ENCODE measurements around the gene PPL.
"Not testable (repeated sequence)": the region's sequence is repeated elsewhere in the genome, so short reads cannot be mapped to it uniquely, and the experiment has no call there.

PPL gene

DNA sequence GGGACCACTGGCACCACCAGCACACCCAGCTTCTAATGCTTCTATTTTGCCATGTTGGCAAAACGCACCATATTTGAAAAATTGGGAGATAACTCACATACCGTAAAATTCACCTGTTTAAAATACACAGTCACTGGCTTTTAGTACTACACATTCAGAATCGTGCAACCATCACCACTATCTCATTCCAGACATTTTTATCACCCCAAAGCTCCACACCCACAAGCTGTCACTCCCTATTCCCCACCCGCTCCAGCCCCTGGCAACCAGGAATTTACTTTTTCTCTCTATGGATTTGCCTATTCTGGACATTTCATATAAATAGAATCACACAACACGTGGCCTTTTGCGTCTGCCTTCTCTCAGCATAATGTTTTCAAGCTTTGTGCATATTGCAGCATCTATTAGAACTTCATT is 25.0 kb downstream of the PPL start:
- DNase-seq (ENCODE audit: low read depth, low spot score), result no peak

DNA sequence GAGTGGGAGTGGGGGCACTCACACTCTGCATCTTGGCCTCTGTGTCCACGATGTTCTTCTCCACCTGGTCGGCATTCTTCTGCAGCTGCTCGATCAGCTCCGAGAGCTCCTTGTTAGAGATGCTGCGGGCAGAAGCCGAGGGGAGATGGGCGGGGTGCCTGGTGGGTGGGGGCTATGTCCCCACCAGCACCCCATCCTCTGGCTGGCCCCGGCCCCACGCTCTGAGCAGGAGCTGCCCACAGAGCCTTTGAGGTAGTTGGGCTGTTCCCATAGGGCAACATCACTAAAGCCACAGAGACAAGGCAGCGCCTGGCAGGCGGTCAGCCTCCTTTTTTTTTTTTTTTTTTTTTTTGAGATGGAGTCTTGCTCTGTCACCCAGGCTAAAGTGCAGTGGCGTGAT is 26.1 kb downstream of the PPL start:
- DNase-seq (ENCODE audit: low read depth, low spot score), result no peak

DNA sequence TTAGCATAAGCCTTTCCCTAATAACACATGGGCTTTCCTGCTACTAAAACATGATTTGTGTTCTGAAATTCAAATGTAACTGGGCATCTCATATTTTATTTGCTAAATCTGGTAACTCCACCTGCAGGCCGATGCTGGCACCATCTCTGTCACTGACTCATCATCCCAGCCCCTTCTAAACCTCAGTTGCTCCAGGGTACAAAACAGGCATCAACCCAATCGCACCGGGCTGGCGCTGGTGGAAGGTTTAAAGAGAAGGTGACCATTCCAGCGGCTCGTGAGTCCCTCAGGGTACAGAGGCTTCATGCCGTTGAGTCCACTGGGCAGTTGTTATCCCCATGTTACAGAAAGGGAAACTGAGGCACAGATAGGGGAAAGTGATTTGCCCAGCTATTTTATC is 27.1 kb downstream of the PPL start:
- DNase-seq (ENCODE audit: low read depth, low spot score), result no peak

DNA sequence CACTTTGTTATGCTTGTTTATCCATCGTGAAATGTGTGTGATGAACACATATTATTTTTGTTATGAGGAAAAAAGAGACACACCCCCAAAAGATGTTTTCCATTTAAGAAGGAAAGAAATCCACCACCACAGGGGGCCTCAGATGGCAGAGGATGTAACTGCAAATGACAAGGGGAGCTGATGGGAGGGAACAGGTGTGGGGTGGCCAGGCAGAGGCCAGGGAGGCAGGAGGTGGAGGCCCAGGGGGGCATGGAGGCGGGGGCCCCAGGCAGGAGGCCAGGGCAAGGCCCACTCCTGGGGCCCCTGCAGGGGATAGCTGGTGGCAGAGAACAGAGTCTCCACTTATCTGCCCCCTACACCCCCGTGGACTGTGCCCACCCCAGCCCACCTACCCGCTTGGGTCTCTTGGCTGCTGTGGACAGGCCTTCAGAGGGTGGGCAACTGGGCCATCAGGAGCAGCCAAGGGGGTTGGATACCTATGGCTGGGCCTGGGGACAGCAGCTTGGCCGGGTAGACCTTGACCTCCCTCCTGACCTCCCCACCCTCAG is 28.0 kb downstream of the PPL start:
- no peak for DNase-seq (ENCODE audit: low read depth, low spot score)

DNA sequence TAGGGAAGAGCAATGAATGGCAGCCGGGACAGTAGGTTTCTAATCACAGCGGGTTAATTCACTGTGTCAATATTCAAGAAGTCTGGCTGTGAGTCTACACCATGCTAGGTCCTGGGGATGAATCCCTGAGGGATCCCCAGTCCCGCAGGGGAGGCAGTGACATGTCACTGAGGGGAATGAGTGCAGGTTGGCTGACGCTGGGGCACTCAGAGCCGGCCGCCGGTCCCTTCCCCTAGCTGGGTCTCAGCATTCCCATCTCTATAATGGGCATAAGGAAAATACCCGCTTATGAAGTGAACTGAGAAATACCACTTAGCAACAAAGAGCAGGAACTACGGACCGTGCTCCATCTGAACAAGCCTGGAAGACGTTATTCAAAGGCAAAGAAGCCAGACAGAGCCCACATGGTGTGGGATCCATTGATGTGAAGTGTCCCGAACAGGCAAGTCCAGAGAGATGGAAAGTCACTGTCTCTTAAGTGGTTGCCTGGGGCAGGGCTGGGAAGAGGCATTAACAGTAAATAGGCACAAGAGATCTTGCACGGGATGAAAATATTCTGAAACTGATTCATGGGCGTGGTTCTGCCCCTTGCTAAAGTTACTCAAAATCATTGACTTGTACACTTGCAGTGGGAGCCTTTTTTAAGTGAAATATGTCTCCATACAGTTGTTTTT is 31.9 kb downstream of the PPL start:
- DNase-seq (ENCODE audit: low read depth, low spot score), result no peak

DNA sequence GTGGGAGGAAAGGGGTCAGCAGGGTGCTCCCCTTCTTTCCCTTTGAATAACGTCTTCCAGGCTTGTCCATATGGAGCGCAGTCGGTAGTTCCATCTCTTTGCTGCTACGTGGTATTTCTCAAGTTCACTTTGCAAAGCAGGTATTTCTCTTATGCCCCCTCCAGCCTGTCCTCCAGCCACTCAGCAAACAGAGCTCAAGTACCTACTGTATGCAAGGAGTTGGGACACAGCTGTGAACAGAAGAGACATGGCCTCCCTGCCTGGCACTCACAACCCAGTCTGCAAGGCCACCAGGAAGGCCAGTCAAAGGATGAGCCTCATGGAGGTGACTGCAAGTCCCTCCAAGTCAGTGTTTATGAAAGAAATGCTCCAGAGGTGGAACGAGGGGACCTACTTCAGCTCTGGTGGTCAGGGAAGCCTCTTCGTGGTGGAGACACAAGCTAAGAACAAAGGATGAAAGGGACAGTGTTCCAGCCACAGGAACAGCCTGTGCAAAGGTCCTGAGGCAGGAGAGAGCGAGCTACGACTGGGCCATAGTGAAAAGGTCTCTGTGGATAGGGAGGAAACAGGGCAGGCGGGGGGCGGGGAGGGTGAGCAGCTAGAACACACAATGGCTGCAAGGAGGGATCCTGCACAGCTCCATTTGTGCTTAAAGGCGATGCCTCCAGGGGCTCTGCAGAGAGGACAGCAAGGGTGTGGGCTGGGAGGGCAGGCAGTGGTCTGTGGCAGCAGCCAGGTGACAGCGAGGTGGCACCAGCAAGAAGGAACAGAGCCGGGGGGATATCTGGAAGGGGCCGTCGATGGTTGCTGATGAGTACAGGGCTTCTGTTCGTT is 32.6 kb downstream of the PPL start:
- no peak for DNase-seq (ENCODE audit: low read depth, low spot score)

DNA sequence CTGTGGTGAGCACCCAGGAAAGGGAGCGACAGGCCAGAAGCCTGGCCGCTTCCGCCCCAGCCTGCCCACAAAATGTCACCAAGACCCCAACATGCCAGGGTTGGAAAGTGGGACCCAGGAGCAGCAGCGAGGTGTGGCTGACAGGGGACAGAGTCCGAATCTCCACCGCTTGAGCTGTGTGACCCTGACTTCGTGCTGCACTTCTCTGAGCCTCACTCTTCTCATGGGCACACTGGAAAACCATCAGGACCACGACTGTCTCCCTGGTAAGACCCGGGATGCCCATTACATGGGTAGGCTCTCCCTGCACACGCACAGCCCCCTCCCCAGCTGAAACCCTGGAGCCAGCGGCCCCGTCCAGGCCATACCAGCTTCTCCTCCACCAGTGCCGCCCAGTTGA is 34.9 kb downstream of the PPL start:
- DNase-seq (ENCODE audit: low read depth, low spot score), result no peak

DNA sequence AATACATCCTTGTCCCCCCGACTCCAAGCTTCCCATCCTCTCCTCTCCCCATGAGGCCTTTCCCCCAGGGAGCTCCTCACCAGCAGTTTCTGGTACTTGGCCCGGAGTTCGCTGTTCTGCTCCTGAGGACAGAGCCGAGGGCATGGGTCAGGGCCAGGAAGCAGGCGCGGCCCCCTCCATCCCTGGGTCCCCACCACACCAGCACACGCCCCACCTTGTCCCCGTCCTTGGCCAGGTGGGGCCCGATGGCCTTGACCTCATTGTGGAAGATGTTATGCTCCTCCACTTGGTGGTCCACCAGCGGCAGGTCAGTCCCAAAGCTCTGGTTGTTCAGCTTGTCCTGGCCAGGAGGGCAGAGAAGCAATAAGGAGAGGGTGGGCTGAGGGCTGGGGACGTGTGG is 36.2 kb downstream of the PPL start:
- DNase-seq (ENCODE audit: low read depth, low spot score), result no peak

DNA sequence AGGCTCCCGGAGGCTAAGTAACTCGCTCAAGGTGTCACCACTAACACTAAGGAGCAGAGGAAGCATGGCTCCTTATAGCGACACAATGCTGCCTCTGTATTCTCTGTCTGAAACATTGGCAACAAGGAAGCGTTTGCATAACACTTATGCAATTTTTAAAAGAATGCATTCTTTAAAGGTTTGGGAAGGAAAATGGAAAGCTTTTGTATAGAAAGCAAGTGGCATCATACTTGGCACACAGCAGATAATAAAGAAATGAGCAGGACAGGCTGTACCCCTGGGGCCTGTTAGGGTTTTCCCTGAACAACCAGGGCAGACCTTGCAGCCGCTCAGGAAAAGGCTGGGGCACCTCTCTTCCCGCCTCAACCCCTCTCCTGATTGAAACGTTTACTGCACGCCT is 36.9 kb downstream of the PPL start:
- DNase-seq (ENCODE audit: low read depth, low spot score), result no peak

DNA sequence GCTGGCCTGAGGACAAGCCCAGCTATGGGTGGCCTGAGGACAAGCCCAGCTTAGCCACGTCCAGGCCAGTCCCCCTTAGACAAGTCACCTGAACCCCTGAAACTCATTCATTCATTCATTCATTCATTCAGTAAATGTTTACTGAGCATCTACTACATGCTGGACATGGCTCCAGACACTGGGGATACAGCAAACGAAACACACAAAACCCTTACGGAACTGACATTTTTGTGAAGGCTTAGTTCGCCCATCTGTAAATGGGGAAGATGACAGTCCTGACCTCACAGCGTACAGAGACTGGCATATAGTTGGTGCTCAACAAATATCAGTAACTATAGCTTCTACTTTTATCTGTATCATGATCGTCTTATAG is 37.5 kb downstream of the PPL start:
- DNase-seq (ENCODE audit: low read depth, low spot score), result no peak

DNA sequence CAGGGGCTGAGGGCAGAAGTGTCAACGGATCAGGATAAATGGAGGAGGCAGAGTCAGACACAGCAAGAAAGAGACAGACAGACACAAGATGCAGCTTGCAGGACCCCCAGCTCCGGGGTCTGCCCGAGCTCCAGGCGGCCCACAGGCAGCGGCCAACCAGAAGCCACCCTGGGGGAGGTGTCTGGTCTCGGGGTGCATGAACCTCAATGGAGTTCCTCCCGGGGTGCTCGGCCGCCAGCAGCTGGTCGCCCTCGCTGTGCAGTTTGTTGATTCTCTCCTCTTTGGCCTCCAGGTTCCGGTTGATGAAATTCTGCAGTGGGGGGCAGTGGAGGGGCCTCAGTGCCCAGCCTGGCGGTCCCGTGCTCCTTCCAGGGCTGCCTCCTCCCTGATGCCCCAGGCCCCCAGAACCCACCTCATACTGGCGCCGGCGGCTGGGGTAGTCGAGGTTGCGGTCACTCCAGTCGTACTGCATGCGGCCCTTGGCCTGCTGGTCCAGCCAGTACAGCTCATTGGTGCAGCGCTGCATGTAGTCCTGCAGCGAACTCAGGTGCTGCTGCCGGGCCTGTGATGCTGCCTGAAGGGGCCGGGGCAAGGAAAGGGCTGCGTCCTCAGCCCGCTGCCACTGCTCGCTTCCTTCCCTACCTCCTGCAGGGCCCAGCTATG is 38.0 kb downstream of the PPL start:
- no peak for DNase-seq (ENCODE audit: low read depth, low spot score)

DNA sequence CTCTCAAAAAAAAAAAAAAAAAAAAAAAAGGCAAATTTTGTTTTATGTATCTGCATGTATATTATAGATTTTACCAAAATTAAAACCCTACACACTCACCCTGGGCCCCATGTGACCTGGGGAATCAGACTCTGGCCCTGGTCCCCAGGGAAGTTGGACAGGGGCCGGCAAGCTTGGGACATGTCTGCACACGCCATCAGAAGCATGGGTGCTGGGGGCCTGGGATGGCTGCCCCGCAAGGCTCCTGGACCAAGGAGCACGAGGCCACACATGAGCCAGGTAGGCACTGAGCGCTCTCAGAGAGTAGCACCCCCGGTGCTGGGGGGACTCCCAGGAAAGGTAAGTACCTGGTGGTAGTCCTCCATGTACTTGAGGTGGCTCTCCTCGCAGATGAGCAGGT is 39.6 kb downstream of the PPL start:
- no peak for DNase-seq (ENCODE audit: low read depth, low spot score)

DNA sequence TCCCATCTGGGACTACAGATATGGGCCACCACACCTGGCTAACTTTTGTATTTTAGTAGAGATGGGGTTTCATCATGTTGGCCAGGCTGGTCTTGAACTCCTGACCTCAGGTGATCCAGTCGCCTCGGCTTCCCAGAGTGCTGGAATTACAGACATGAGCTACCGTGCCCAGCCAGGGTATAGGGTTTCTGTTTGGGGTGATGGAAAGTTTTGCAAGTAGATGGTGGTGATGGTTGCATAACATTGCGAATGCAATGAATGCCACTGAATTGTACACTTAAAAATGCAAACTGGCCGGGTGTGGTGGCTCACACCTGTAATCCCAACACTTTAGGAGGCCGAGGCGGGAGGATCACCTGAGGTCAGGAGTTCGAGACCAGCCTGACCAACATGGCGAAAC is 40.2 kb downstream of the PPL start:
- not testable (repeated sequence) for DNase-seq (ENCODE audit: low read depth, low spot score)

DNA sequence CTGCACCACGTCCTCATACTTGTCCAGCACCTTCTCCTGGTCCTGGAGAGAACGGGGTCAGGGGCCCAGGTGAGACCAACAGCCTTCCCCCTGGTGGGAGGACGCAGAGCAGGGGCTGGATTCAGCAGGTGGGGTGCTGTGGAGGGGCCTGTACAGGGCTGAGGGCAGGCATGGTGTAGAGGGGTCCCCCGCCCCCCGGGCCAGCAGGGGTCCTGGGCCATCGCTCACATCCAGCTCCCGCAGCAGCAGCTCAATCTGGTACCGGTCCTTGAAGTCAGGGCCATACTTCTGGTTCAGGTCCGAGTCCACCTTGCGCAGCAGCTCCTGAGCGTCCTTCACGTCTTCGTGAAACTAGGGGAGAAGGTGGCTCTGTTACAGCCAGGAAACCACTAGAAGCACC is 41.6 kb downstream of the PPL start:
- DNase-seq (ENCODE audit: low read depth, low spot score), result no peak

DNA sequence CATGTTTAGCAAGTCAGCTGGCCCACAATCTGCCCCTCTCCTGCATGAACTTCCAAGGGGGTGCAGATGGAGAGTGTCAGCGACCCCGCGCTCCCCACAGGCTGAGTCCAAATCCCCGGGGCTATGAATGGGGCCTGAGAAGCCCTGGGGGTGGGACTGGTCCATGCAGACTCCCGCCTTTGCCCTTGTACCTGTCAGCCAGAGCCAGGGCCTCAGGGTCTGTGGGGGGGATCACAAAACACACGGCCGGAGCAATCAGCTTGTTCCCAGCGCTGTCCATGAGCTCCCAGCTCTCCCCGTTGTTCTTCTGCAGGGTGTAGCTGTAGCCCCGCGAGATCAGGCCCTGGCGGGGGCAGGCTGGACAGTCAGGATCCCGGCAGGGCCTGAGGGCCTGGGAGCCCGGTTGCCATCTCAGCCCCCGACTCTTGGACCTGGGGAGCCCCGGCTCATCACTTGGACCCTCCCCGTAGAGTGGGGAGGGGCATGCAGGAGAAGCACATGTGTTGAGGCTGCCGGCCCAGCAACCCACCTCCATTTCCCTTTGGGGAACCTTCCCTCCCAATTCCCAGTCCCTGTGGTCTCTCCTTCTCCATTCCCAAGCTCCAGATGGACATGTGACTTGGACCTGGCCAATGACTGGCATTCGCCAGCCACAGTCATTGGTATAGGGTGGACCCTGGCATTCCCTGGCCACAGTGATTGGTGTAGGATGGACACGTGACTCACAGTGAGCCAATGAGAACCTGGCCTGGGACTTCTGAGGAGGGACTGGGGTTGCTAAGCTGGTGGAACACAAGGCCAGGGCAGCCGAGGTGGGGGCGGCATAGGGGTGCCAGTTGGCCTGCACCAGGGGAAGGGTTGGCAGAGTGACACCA is 42.4 kb downstream of the PPL start:
- DNase-seq (ENCODE audit: low read depth, low spot score), result no peak

DNA sequence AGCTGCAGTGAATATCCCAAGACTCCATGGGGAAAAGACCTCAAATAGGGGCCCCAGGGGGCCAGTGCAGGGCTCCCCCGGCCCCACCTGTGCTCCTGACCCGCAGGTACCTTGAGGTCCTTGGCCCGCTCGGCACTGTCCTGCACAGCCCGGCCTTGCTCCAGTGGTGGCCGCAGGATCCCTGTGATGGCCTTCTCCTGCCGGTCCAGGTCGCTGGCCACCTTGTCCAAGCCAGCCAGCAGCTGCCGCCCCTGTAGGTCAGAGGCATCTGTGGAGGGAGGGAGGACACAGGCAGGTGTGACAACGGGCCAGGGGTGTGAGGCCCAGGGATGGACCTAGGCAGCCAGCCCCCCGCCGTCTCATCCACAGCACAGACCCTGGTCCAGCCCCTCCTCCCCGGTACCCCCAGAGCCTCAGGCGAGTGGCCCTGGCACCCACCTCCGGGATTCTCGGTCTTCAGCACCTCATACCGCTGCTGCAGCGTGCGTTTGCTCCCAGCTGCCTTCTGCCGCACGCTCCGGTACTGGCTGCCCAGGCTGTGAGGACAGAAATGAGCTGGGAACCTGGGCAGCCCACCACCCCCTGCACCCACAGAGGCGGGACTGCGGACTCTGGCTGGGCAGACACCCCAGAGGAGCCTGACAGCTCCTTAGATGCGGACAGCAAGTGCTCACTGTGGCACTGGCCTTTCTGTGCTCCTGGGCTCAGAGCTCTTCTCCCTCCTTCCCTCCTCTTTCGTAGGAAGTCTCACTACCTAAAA is 43.7 kb downstream of the PPL start:
- no peak for DNase-seq (ENCODE audit: low read depth, low spot score)

DNA sequence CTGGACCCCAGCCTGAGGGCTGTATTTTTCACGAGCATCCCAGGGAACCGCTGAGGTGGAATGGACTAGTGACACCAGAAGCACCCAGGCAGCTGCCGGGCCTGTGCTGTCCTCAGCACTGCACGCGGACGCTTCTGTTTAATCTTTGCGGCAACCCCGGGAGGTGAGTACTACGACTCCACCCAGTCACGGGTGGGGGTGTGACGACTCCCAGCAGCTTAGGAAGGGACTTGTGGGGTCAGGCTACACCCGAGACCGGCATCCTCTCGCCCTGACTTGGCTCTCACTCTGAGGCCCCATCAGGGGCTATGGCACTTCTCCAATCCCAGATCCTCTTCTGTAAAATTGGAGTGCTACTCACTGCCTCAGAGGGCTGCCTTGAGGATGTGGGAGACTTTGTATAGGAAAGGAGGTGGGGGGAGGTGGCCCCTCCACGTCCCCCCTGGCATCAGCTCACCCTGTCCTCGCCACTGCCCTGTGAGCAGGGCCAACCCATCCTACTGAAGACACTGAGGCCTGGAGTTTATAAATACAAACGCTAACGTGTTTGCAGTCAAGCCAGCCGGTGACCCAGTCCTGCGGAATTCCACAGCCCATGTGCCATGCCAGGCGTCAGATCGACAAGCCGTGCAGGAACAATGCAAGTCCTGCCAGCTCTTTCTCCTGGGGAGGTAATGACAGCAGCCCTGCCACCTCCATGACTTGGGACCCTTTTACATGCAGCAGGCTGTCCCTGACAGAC is 44.4 kb downstream of the PPL start:
- no peak for DNase-seq (ENCODE audit: low read depth, low spot score)

DNA sequence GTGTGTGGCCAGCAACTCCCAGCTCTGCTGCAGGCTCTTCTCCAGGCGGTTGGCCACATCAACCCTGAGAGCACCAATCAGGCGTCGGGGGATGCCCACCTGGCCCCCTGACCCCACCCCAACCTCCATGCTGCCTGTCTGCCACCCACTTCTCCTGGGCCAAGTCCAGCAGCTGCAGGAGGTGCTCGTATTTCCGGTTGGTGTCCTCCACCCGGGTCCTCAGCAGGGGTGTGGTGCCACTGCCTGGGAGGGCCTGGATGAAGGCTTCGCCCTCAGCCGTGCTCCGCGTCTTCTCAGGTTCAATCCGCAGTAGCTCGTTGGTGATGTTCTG is 45.1 kb downstream of the PPL start:
- no peak for DNase-seq (ENCODE audit: low read depth, low spot score)

DNA sequence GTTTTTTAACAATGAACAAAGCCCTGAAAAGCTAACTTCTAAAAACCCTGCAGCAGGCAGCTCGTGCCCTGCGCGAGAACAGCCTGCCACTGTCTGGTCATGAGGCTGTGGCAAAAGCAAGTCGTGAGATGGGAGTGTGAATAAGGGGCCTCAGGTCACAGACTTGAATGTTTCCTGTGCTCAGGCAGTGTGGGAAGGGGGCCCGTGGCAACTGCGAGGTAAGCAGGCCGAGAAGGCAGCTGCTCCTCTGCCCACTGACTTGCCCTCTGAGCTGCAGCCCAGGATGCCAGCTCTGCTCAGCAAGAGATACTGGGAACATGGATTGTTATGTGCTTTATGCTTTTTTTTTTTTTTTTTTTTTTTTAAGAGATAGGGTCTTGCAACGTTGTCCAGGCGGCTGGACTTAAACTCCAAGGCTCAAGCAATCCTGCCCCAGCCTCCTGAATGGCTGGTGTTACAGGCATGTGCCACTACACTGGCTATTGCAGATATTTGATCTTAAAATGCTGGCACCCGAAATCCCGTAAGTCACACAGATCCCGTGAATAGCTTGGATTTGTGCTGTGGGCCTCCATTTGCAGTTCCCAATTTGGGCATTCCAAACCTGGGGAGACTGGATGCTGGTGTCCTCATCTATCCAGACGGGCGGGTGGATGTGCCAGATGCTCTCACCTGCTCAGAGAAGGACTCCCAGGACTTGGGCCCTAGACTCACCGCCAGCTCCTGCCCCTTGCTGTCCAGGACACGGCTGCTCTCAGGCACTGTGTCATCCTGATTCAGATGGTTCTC is 45.7 kb downstream of the PPL start:
- no peak for DNase-seq (ENCODE audit: low read depth, low spot score)

DNA sequence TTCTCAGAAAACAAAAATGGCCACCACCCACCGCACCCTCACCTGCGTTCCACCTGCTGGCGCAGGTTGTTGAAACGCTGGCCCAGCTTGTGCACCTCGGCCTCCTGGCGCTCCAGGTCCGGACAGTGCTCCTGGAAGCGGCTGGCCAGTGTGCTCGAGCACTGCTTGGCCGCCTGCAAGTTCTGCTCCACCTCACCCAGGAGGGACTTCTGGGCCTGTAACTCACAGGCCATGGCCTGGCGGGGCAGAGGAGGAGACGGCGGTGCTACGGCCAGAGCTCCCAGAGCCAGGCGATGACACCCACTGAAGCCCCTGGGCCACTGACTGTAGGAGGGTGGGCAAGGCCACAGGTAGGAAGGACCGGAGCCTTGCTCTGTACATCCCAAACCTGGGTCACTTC is 46.3 kb downstream of the PPL start:
- no peak for DNase-seq (ENCODE audit: low read depth, low spot score)
